Osteoblast (primary cell): Measurements from ENCODE around the gene LRMDA. TPM values are rescaled to one million over a fixed set of nuclear protein-coding genes. Genes with fewer than 3 reads are reported as not detected.

ENCODE experiments used
- DNase-seq: peaks from one replicate; pipeline ENCODE4 v3.0.0; 2011; ENCODE audit warnings: low spot score, mixed read lengths; ENCODE audit not compliant: insufficient read length; ENCODE audit errors: missing footprints
- H2AFZ ChIP-seq: 2 replicates; pipeline ENCODE4 v1.6.0; 2011; ENCODE audit warnings: mild to moderate bottlenecking, low read length
- H3K27ac ChIP-seq: 2 replicates; pipeline ENCODE4 v1.5.1; 2011; ENCODE audit warnings: mild to moderate bottlenecking, low read depth, low read length, moderate library complexity
- H3K27me3 ChIP-seq: 2 replicates; pipeline ENCODE4 v1.6.0; 2012; ENCODE audit warnings: mild to moderate bottlenecking, control low read depth, inconsistent platforms, low read length, moderate library complexity; ENCODE audit not compliant: insufficient read depth
- H3K36me3 ChIP-seq: 2 replicates; pipeline ENCODE4 v1.5.1; 2011; ENCODE audit warnings: mild to moderate bottlenecking, low read length, control low read depth, moderate library complexity; ENCODE audit not compliant: insufficient read depth
- H3K4me1 ChIP-seq: 2 replicates; pipeline ENCODE4 v1.5.1; 2011; ENCODE audit warnings: mild to moderate bottlenecking, low read length, control low read depth, moderate library complexity; ENCODE audit not compliant: insufficient read depth
- H3K4me2 ChIP-seq: 2 replicates; pipeline ENCODE4 v1.6.0; 2011; ENCODE audit warnings: mild to moderate bottlenecking, low read length; ENCODE audit not compliant: insufficient read depth
- H3K4me3 ChIP-seq: fragments of 200-600 bp; sonication (generic); 3 replicates; pipeline ENCODE4 v1.5.1; 2012; ENCODE audit warnings: mild to moderate bottlenecking, low read length, inconsistent platforms; ENCODE audit not compliant: insufficient read depth
- H3K79me2 ChIP-seq: 2 replicates; pipeline ENCODE4 v1.6.0; 2012; ENCODE audit warnings: mild to moderate bottlenecking, low read length, control low read depth, inconsistent platforms; ENCODE audit not compliant: insufficient read depth
- H3K9me3 ChIP-seq: 2 replicates; pipeline ENCODE4 v1.5.1; 2011; ENCODE audit warnings: low read depth, low read length, control low read depth
- H4K20me1 ChIP-seq: 2 replicates; pipeline ENCODE4 v1.6.0; 2012; ENCODE audit warnings: mild to moderate bottlenecking, low read length, control low read depth; ENCODE audit not compliant: insufficient read depth
- total RNA-seq: library from RNA; depleted of rRNA; stranded (reverse); fragments of >200 nt; gene quantifications from 2 replicates; pipeline ENCODE4 v1.2.3, GENCODE V29; 2012
- TF ChIP-seq, protein P1 (sequence below): IDR thresholded peaks from 2 replicates; pipeline ENCODE4 v1.5.1; 2011; ENCODE audit warnings: mild to moderate bottlenecking, low read depth, low read length, moderate library complexity; ENCODE audit errors: extremely low read depth

Gene LRMDA
- total RNA-seq, 1 donor = 18.5 TPM

DNA sequence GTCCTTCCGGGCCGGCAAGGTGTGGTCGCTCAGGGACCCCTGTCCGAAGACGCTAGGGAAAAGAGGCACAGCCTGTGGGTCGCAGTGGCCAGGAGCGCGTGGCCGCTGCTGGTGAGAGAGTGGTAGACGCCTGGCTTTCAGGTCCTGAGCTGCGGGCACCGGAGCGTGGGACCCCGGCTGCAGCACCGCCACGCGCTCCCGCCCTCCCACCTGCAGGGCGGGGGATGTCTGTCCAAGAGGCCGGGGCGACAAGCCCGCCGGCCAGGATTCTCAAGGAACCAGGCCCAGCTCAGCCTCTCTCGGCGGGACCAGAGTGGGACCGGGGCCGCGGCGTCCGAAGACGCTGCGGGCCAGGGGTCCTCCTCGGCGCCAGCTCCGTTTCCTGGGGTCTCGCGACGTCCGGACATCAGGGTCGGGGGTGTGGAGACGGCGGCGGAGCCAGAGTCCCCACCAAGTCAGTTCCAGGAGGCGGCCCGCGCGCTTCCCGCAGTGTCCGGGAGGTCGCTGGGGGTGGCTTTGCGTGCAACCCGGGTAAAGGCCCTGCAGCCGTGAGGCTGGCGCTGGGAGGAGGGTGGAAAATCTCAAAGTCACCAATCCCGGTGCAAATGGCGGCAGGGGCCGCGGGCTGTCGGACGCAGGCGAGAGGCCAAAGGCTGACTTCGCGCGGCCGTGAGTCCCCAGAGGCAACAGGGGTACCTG lies 35.3 kb upstream of the LRMDA start:
- Histone ChIP-seq H3K79me2 (peaks cover 37% of the 10 kb centered on the region), H3K4me1 (peaks cover 3% of the 10 kb centered on the region), H3K27me3 (no peaks in the 10 kb centered on the region), H3K4me2 (peak overlapping the region; percentile 45), H3K27ac (no peak overlapping the region), H3K9me3 (no peaks in the 10 kb centered on the region), H4K20me1 (peaks cover 22% of the 10 kb centered on the region), H3K36me3 (peaks cover 8% of the 10 kb centered on the region), H3K4me3 (peak overlapping the region; percentile 28), H2AFZ (no peak overlapping the region)
- peak; percentile 74 for DNase-seq
- TF ChIP-seq, protein P1, sequence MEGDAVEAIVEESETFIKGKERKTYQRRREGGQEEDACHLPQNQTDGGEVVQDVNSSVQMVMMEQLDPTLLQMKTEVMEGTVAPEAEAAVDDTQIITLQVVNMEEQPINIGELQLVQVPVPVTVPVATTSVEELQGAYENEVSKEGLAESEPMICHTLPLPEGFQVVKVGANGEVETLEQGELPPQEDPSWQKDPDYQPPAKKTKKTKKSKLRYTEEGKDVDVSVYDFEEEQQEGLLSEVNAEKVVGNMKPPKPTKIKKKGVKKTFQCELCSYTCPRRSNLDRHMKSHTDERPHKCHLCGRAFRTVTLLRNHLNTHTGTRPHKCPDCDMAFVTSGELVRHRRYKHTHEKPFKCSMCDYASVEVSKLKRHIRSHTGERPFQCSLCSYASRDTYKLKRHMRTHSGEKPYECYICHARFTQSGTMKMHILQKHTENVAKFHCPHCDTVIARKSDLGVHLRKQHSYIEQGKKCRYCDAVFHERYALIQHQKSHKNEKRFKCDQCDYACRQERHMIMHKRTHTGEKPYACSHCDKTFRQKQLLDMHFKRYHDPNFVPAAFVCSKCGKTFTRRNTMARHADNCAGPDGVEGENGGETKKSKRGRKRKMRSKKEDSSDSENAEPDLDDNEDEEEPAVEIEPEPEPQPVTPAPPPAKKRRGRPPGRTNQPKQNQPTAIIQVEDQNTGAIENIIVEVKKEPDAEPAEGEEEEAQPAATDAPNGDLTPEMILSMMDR = no peak

DNA sequence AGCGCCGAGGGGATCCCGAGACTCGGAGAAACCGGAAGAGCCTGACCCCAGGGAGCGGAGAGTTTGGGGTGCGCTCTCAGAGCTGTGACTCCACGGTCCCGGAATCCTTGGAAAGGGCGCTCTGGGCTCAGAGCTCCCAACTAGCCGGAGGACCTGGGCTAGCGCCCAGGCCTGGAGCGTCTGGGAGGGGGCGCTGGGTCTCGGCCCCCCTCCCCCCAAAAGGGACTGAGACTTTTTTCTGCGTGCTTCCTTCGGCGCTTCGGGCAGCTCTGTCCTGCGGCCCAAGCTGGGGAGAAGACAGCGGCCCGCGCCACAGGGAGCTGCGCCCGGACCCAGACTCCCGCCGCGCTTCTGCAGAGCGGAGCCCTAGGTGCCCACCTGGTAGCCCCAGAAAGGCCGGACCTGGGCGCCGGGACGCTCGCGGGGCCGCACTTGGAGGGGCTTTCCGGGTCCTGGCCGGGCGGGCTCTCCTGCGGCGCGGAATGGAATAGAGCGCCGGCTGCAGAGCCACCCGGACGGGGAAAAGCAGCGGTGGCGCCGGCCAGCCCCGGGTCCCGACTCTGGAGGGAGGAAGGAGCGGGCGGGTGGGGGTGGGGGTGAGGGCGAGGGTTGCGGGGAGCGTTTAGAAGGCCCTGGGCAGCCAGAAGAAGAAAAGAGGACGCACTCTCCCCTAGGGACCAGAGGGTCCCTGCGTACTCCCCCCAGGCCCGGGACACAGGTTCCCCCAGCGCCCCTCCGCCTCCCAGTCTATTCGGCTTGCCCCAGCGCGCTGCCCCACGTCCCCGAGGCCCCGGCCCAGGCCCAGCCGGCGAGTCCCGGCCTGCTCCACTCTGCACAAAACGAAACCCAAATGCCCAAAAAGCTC lies 34.6 kb upstream of the LRMDA start:
- Histone ChIP-seq H3K9me3 (no peaks in the 10 kb centered on the region), H3K27ac (no peak overlapping the region), H3K27me3 (no peaks in the 10 kb centered on the region), H3K4me3 (peak overlapping the region; percentile 28), H3K4me2 (no peak overlapping the region), H3K36me3 (peaks cover 8% of the 10 kb centered on the region), H2AFZ (no peak overlapping the region), H3K79me2 (peaks cover 37% of the 10 kb centered on the region), H3K4me1 (peaks cover 3% of the 10 kb centered on the region), H4K20me1 (peaks cover 22% of the 10 kb centered on the region)
- DNase-seq = no peak
- TF ChIP-seq, protein P1 = no peak

DNA sequence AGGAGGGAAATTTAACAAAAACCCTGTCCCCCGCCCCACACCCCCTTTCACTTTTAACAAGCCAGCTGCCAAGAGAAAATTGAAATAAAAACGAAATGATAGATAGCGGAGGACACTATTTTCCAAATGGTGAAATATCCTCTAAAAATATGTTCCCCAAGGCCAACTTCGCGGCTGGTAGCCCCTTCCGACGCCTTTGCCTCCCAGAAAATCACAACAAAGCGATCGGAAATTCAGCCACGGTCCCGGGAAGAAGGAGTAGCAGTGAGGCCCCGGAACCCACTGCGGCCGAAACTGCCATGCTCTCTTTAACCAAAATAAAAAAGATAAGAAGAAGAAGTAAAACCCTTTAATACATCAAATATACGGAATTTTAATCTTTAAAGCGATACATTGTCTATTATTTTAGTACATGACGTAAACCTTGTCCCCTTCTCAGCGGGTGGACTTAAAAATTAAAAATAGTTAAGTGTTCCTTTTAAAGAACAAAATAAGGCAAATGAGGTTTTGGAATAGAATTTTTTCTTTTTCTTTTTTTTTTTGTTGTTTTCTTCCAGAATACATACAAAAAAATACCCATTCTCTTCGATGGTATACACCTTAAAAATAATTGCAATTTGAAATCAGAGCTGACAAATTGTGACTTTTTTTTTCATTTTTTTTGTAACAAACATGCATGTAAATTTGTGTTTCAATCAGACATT lies 33.8 kb upstream of the LRMDA start:
- peaks cover 37% of the 10 kb centered on the region for H3K79me2 ChIP-seq
- peak; percentile 79 for DNase-seq
- peak overlapping the region; percentile 84 for H3K4me2 ChIP-seq

More for the DNA sequence above, 33.8 kb upstream of the LRMDA start:
- Histone ChIP-seq H3K36me3 (peaks cover 8% of the 10 kb centered on the region), H3K27me3 (no peaks in the 10 kb centered on the region), H4K20me1 (peaks cover 22% of the 10 kb centered on the region), H3K27ac (no peak overlapping the region), H3K4me1 (peaks cover 3% of the 10 kb centered on the region), H2AFZ (no peak overlapping the region), H3K9me3 (no peaks in the 10 kb centered on the region), H3K4me3 (peak overlapping the region; percentile 35)
- TF ChIP-seq, protein P1 = no peak
